ENCODE data around the gene ATP13A3. TPM values are rescaled to one million over a fixed set of nuclear protein-coding genes. Genes with fewer than 3 reads are reported as not detected.

The ATP13A3 gene
- total RNA-seq, 1 donor from 2014 or later, result 171 TPM

DNA sequence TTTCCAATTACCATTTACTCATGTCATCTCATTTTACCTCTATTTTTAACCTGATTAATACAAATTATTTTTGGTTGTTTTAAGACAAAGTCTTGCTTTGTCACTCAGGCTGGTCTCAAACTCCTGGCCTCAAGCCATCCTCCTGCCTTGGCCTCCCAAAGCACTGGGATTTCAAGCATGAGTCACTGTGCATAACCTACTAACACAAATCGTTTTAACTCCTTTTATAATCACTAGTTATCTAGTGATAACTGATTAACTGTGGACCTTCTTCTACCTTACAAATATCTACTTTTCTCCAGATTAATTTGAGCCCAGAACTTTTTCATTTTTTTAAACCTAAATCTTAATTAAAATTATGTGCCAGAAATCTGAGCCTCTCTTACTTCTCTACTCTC, 4.6 kb downstream of the ATP13A3 start:
- no peak for DNase-seq (ENCODE audit: low read depth)
- no peak overlapping the region for H3K4me3 ChIP-seq (ENCODE audit: low read depth, low read length)
- no peak for FAIRE-seq
- no peaks in the 10 kb centered on the region for H3K27me3 ChIP-seq (ENCODE audit: control insufficient read depth, insufficient read depth, low read length)
- TF ChIP-seq, protein P1, sequence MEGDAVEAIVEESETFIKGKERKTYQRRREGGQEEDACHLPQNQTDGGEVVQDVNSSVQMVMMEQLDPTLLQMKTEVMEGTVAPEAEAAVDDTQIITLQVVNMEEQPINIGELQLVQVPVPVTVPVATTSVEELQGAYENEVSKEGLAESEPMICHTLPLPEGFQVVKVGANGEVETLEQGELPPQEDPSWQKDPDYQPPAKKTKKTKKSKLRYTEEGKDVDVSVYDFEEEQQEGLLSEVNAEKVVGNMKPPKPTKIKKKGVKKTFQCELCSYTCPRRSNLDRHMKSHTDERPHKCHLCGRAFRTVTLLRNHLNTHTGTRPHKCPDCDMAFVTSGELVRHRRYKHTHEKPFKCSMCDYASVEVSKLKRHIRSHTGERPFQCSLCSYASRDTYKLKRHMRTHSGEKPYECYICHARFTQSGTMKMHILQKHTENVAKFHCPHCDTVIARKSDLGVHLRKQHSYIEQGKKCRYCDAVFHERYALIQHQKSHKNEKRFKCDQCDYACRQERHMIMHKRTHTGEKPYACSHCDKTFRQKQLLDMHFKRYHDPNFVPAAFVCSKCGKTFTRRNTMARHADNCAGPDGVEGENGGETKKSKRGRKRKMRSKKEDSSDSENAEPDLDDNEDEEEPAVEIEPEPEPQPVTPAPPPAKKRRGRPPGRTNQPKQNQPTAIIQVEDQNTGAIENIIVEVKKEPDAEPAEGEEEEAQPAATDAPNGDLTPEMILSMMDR (IDR thresholded peaks at IDR 0.05; ENCODE audit: insufficient read depth, low read length, severe bottlenecking), result no peak
- peaks cover 2% of the 10 kb centered on the region for H3K36me3 ChIP-seq (ENCODE audit: control insufficient read depth, insufficient read depth, low read length)

DNA sequence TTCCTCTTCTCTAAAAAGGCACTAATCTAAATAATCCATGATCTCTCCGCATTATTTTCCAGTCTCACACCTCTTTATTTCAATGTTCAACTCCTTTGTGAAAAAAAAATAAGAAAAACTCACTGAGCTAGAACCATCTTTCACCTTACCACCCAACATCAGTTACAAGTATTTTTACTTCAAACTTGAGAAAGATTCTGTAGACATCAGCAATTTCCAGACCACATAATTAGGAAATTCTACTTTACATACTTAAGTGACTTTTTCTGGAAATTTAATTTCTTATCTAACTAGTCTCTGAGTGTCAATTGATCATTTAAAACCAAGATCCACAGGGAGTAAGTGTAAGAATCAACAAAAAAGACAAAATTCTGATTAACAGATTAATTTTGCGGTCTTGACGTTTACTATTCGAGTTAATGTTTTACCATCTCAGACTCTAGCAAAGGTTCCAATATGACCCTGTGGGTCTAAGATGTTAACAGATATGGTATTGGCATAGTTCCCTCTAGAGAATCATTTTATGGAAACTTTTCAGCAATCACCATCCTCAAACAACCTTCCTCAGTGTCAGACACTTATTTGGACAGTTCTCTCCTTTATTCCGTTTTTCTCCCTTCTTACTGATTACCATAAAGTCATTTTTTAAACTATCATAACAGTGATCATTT, 5.1 kb downstream of the ATP13A3 start:
- Histone ChIP-seq H3K36me3 (ENCODE audit: control insufficient read depth, insufficient read depth, low read length) (peaks cover 2% of the 10 kb centered on the region), H3K4me3 (ENCODE audit: low read depth, low read length) (no peak overlapping the region), H3K27me3 (ENCODE audit: control insufficient read depth, insufficient read depth, low read length) (no peaks in the 10 kb centered on the region)
- TF ChIP-seq, protein P1 (IDR thresholded peaks at IDR 0.05; ENCODE audit: insufficient read depth, low read length, severe bottlenecking), result no peak
- no peak for DNase-seq (ENCODE audit: low read depth)
- no peak for FAIRE-seq

DNA sequence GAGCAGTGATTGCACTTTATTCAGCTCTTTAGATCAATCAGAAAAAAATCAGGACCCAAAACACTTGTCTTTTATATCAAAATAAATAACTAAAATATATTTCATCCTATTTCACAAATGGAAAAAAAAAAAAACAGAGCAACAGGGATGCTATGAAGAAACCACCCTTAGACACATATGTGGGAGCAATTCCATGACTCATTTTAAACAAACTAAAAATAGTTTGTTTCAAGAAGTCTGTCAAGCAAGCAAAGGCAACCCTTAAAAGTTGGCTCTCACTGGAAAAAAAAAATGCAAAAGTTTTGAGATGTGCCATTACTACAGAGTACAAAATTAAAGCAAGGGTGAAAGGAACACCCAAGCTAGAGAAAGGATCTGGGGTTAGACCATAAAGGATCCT, 5.7 kb downstream of the ATP13A3 start:
- DNase-seq (ENCODE audit: low read depth) (peak; percentile 81), FAIRE-seq (no peak)
- H3K4me3 ChIP-seq (ENCODE audit: low read depth, low read length), result no peak overlapping the region

DNA sequence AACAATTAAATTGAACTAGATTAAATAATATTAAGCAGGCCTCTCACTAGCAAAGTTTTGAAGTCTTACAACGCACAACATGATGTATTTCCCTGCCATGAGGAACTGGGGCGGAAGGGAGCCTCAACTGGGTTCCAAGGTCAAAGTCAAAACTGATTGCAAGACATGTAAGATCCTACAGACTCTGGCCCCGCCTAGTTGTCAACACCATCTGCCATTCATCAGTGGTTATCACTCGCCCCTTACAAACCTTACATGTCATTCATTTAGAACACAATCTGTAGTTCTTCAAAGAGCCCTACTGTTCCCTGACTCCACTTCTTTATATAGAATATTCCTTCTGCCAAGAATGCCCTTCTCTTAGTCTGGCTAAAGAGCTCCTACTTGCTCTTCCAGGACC, 10.0 kb downstream of the ATP13A3 start:
- DNase-seq (ENCODE audit: low read depth) (no peak), FAIRE-seq (no peak)
- Histone ChIP-seq H3K36me3 (ENCODE audit: control insufficient read depth, insufficient read depth, low read length) (peaks cover 1% of the 10 kb centered on the region), H3K4me3 (ENCODE audit: low read depth, low read length) (no peak overlapping the region), H3K27me3 (ENCODE audit: control insufficient read depth, insufficient read depth, low read length) (no peaks in the 10 kb centered on the region)
- TF ChIP-seq, protein P1 (IDR thresholded peaks at IDR 0.05; ENCODE audit: insufficient read depth, low read length, severe bottlenecking), result no peak

More for the DNA sequence above, 5.7 kb downstream of the ATP13A3 start:
- no peaks in the 10 kb centered on the region for H3K27me3 ChIP-seq (ENCODE audit: control insufficient read depth, insufficient read depth, low read length)
- H3K36me3 ChIP-seq (ENCODE audit: control insufficient read depth, insufficient read depth, low read length), result peaks cover 2% of the 10 kb centered on the region
- TF ChIP-seq, protein P1 (IDR thresholded peaks at IDR 0.05; ENCODE audit: insufficient read depth, low read length, severe bottlenecking), result no peak

- FAIRE-seq (no peak), DNase-seq (ENCODE audit: low read depth) (no peak)
- no peak overlapping the region for H3K4me3 ChIP-seq (ENCODE audit: low read depth, low read length)
- TF ChIP-seq, protein P1 (IDR thresholded peaks at IDR 0.05; ENCODE audit: insufficient read depth, low read length, severe bottlenecking), result no peak
- peaks cover 1% of the 10 kb centered on the region for H3K36me3 ChIP-seq (ENCODE audit: control insufficient read depth, insufficient read depth, low read length)
- H3K27me3 ChIP-seq (ENCODE audit: control insufficient read depth, insufficient read depth, low read length), result no peaks in the 10 kb centered on the region
These were observed 10.8 kb downstream of the ATP13A3 start for GRCh38 chr3:194475978-194476377.
